ENCODE results near the gene ENTPD5. TPM values are rescaled to one million over a fixed set of nuclear protein-coding genes. Genes with fewer than 3 reads are reported as not detected.

Gene ENTPD5
- polyA plus RNA-seq, 1 of the 3 experiments (the other 2 are of a cell fraction), result 5.5 TPM

DNA sequence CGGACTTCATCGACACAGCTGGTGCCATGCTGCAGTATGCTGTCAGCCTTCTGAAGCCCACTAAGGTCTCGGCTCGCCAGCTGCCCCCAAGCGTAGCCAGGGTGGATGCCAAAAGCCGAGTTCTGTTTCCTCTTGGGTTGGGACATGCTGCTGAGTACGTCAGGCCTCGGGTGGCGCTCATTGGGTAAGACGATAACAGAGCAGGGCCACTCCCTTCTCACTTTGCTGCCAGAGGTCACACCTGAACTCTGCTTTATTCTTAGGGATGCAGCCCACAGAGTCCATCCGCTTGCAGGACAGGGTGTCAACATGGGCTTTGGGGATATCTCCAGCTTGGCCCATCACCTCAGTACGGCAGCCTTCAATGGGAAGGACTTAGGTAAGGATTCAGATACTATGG, 57.9 kb downstream of the ENTPD5 start:
- H3K9ac ChIP-seq, result no peak overlapping the region
- no peaks in the 10 kb centered on the region for H3K27me3 ChIP-seq (ENCODE audit: insufficient read depth)
- H3K79me2 ChIP-seq (ENCODE audit: insufficient read depth), result no peaks in the 10 kb centered on the region
- no peaks in the 10 kb centered on the region for H3K9me2 ChIP-seq
- H3K4me1 ChIP-seq (ENCODE audit: control insufficient read depth in 1 of 2, insufficient read depth in 2 of 2, low read depth in 1 of 2, low read length in 1 of 2), result no peaks in the 10 kb centered on the region
- WGBS (ENCODE audit: low lambda C conversion rate), result 91% methylated on average over 8 of the region's 12 CpGs
- peaks cover 64% of the 10 kb centered on the region in 2 experiments for H3K36me3 ChIP-seq (replicated peaks in 1 of 2; ENCODE audit: control insufficient read depth in 1 of 2, insufficient read depth in 2 of 2, low read length in 1 of 2)
- no peak for DNase-seq
- no peak overlapping the region for H3K4me3 ChIP-seq (ENCODE audit: low read depth in 2 of 2, low read length in 1 of 2)
- no peak overlapping the region for H3K4me2 ChIP-seq
- no peaks in the 10 kb centered on the region for H3K9me3 ChIP-seq
- ChIA-PET CTCF (interaction anchor here (2.3 kb wide), 1 partner anchor 10 kb away, joined by 7 read pairs; no protein-coding TSS in a partner anchor), POLR2A (no interaction called here)
- no peaks in the 10 kb centered on the region for H4K20me1 ChIP-seq (ENCODE audit: insufficient read depth)
- H3K27ac ChIP-seq (ENCODE audit: low read depth in 2 of 2, low read length in 1 of 2), result no peak overlapping the region
- no peak overlapping the region for H2AFZ ChIP-seq (ENCODE audit: low read depth)
- peaks cover 5% of the 10 kb centered on the region for H3F3A ChIP-seq (replicated peaks; ENCODE audit: insufficient read depth)
- TF ChIP-seq ELF1 (IDR thresholded peaks at IDR 0.05) (no peak), POLR2AphosphoS5 (IDR thresholded peaks at IDR 0.05; ENCODE audit: low read depth, low read length) (no peak), GATA2 (CRISPR knock-in tag; IDR thresholded peaks at IDR 0.05) (no peak), RAD21 (IDR thresholded peaks at IDR 0.05; ENCODE audit: low read length) (no peak), FOXM1 (IDR thresholded peaks at IDR 0.05; ENCODE audit: low read depth) (no peak), MEF2A (IDR thresholded peaks at IDR 0.05; ENCODE audit: borderline replicate concordance, low read depth) (no peak), JUND (IDR thresholded peaks at IDR 0.05) (no peak), NRF1 (IDR thresholded peaks at IDR 0.05; ENCODE audit: low read depth, low read length) (no peak), NFIC (IDR thresholded peaks at IDR 0.05; ENCODE audit: borderline replicate concordance) (no peak)
- TF ChIP-seq, protein P1, sequence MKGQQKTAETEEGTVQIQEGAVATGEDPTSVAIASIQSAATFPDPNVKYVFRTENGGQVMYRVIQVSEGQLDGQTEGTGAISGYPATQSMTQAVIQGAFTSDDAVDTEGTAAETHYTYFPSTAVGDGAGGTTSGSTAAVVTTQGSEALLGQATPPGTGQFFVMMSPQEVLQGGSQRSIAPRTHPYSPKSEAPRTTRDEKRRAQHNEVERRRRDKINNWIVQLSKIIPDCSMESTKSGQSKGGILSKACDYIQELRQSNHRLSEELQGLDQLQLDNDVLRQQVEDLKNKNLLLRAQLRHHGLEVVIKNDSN (IDR thresholded peaks at IDR 0.05; ENCODE audit: borderline replicate concordance, low read depth), result no peak

DNA sequence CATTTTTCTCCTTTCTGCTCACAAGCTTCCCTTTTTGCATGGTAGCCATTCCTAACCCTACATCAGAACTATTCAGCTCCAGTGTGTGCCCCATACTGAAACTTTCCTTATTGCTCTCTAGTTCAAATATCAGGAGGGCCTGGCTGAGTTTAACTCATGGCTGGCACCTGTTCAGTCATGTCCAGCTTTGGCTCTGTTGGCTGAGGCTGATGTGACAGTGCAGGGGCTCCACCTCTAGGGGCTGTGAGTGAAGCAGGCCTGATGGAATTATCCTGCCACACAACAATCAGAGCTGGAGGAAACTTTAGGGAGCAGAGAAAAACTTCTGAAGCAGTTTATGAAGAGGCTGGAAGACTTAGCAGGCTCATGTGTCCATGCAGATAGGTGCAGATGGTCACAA, 60.5 kb downstream of the ENTPD5 start:
- peaks cover 5% of the 10 kb centered on the region for H3F3A ChIP-seq (replicated peaks; ENCODE audit: insufficient read depth)
- no peak overlapping the region for H3K9ac ChIP-seq
- POLR2A ChIA-PET, result no interaction called here
- TF ChIP-seq RXRA (IDR thresholded peaks at IDR 0.05; ENCODE audit: borderline replicate concordance, low read depth), result no peak
- TF ChIP-seq, protein P2, sequence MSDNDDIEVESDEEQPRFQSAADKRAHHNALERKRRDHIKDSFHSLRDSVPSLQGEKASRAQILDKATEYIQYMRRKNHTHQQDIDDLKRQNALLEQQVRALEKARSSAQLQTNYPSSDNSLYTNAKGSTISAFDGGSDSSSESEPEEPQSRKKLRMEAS (IDR thresholded peaks at IDR 0.05; ENCODE audit: low read depth), result no peak
- TF ChIP-seq GABPA (IDR thresholded peaks at IDR 0.05; ENCODE audit: low read depth), result no peak
- no peak for TF ChIP-seq TAF1 (IDR thresholded peaks at IDR 0.05; ENCODE audit: borderline replicate concordance, low read depth, low read length)
- no peak for TF ChIP-seq RCOR1 (IDR thresholded peaks at IDR 0.05; ENCODE audit: low read length)
- TF ChIP-seq, protein P1 (IDR thresholded peaks at IDR 0.05; ENCODE audit: borderline replicate concordance, low read depth), result no peak
- no peak for TF ChIP-seq TCF12 (IDR thresholded peaks at IDR 0.05)
- TF ChIP-seq EZH2phosphoT487 (IDR thresholded peaks at IDR 0.05; ENCODE audit: borderline replicate concordance, low read depth), result no peak
- TF ChIP-seq GATA2 (CRISPR knock-in tag; IDR thresholded peaks at IDR 0.05), result no peak
- TF ChIP-seq, protein P3, sequence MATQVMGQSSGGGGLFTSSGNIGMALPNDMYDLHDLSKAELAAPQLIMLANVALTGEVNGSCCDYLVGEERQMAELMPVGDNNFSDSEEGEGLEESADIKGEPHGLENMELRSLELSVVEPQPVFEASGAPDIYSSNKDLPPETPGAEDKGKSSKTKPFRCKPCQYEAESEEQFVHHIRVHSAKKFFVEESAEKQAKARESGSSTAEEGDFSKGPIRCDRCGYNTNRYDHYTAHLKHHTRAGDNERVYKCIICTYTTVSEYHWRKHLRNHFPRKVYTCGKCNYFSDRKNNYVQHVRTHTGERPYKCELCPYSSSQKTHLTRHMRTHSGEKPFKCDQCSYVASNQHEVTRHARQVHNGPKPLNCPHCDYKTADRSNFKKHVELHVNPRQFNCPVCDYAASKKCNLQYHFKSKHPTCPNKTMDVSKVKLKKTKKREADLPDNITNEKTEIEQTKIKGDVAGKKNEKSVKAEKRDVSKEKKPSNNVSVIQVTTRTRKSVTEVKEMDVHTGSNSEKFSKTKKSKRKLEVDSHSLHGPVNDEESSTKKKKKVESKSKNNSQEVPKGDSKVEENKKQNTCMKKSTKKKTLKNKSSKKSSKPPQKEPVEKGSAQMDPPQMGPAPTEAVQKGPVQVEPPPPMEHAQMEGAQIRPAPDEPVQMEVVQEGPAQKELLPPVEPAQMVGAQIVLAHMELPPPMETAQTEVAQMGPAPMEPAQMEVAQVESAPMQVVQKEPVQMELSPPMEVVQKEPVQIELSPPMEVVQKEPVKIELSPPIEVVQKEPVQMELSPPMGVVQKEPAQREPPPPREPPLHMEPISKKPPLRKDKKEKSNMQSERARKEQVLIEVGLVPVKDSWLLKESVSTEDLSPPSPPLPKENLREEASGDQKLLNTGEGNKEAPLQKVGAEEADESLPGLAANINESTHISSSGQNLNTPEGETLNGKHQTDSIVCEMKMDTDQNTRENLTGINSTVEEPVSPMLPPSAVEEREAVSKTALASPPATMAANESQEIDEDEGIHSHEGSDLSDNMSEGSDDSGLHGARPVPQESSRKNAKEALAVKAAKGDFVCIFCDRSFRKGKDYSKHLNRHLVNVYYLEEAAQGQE (IDR thresholded peaks at IDR 0.05; ENCODE audit: low read depth, low read length), result no peak
- TF ChIP-seq MEF2A (IDR thresholded peaks at IDR 0.05; ENCODE audit: borderline replicate concordance, low read depth), result no peak
- TF ChIP-seq TEAD4 (IDR thresholded peaks at IDR 0.05; ENCODE audit: borderline replicate concordance, insufficient read depth), result no peak
- no peak for TF ChIP-seq CHD2 (IDR thresholded peaks at IDR 0.05; ENCODE audit: low read length, partially characterized antibody)
- CTCF ChIA-PET, result no interaction called here
- H3K4me1 ChIP-seq (ENCODE audit: control insufficient read depth in 1 of 2, insufficient read depth in 2 of 2, low read depth in 1 of 2, low read length in 1 of 2), result no peaks in the 10 kb centered on the region
- H4K20me1 ChIP-seq (ENCODE audit: insufficient read depth), result no peaks in the 10 kb centered on the region
- no peak overlapping the region for H3K4me3 ChIP-seq (ENCODE audit: low read depth in 2 of 2, low read length in 1 of 2)
- H3K36me3 ChIP-seq (replicated peaks in 1 of 2; ENCODE audit: control insufficient read depth in 1 of 2, insufficient read depth in 2 of 2, low read length in 1 of 2), result peaks cover 70 to 71% of the 10 kb centered on the region in 2 experiments
- H3K9me2 ChIP-seq, result no peaks in the 10 kb centered on the region
- H3K4me2 ChIP-seq, result no peak overlapping the region
- H2AFZ ChIP-seq (ENCODE audit: low read depth), result no peak overlapping the region
- H3K27me3 ChIP-seq (ENCODE audit: insufficient read depth), result no peaks in the 10 kb centered on the region
- H3K9me3 ChIP-seq, result no peaks in the 10 kb centered on the region
- H3K27ac ChIP-seq (ENCODE audit: low read depth in 2 of 2, low read length in 1 of 2), result no peak overlapping the region
- DNase-seq, result no peak
- H3K79me2 ChIP-seq (ENCODE audit: insufficient read depth), result peaks cover 2% of the 10 kb centered on the region; the same call in 1 of the 2 replicates
